ENCODE data around the gene SH2D3C.
"Not testable (repeated sequence)": the region's sequence is repeated elsewhere in the genome, so short reads cannot be mapped to it uniquely, and the experiment has no call there.

SH2D3C gene

DNA sequence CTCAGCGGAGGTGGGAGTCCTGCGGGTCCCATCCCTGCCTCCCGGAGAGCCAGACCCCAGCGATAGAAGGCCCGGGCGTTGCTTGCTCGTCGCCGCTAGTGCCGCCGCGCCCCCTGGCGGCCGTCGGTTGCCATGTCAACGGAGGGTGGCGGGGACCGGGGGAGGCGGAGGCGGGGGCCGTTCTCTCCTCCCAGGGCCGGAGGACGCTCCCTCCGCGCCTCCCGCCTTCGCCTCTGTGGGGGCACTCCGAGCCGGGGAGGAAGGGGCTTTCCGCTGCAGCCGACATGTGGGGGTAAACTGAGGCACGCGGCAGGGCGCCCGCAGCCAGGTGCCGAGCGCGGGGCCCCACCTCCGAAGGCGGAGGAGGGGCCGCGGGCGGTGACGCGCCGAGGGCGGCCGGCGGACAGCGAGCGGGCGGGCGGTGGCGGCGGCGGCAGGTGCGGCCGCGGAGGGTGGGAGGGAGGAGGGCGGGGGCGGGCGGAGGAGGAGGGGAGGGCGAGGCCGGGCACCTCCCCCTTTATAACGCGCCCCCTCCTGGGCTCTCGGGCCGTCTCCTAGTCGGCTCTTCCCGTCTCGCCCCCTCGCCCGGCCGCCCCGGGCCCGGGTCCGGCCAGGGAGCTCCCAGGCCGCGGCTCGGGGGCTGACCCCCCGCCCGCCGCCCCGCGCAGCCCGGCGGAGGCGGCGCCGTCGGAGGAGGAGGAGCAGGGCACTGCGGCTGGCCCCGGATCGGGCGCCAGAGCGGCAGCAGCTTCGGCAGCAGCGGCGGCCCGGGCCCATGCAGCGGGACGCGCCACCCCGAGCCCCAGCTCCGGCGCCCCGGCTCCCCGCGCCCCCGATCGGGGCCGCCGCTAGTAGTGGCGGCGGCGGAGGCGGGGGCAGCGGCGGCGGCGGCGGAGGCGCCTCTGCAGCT lies 6.8 kb upstream of the SH2D3C start:
- peak; percentile 93 for DNase-seq

DNA sequence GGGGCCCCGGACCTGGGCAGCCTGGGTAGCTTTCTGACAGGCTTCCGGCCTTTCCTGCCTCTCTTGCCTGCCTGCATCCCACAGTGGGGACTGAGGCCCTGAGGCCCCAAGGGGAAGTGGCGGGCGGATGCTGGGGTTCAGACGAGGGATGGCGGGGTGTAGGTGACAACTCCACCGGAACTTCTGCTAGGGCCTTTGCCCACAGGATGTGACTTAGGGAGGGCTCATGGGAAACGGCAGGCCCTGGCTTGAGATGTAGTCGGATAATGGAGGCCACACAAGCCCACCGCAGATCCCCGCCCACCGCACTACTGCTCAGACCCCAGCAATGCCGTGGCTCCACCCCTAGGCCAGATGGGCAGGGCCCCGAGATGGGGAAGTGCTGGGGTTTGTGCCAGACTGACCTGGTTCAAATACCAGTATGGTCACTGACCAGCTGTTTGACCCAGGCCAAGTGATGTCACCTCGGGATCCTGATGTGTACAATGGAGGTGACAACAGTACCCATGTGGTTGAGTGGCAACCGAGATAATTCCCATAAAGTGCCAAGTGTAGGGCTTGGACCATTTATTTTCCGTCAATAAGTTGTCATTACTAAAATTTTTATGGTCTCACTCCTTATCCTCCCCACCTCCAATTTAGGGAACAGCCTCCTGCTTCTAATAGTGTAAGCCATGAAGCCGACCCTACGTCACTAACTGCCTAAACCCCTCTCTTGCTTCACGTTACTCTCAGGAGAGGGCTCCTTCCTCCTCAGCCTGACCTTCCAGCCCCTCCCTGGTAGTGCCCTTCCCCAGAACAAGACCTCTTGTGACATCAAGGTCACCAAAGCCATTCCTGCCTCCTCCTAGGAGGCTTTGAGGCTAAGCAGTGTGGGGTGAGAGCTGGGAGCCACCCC lies 4.9 kb upstream of the SH2D3C start:
- DNase-seq, result peak; percentile 60

DNA sequence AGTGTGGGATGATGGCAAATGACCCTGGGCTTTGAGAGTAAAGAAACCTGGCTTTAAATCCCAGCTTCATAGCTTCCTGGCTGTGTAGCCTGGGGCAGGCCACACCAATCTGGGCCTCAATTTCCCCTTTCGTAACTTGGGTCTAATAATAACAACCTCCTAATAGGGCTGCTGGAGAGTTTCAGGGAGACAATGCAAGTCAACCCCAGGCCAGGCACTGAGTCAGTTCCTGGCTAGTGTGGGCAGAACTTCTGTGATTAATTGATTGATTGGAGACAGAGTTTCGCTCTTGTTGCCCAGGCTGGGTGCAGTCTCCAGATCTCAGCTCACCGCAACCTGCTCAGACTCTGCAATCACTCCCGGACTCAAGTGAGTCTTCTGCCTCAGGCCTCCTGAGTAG lies 3.3 kb upstream of the SH2D3C start:
- DNase-seq, result no peak

DNA sequence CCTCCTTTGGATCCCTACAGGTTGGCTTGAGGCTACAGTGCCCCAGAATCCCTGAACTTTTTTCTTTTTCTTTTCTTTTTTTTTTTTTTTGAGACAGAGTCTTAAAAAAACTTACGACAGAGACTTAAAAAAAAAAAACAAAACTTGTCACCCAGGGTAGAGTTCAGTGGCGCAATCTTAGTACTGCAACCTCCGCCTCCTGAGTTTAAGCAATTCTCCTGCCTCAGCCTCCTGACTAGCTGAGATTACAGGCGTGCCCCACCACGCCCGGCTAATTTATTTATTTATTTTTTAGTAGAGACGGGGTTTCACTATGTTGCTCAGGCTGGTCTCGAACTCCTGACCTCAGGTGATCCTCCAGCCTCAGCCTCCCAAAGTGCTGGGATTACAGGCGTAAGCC lies 2.4 kb upstream of the SH2D3C start:
- DNase-seq, result not testable (repeated sequence)

DNA sequence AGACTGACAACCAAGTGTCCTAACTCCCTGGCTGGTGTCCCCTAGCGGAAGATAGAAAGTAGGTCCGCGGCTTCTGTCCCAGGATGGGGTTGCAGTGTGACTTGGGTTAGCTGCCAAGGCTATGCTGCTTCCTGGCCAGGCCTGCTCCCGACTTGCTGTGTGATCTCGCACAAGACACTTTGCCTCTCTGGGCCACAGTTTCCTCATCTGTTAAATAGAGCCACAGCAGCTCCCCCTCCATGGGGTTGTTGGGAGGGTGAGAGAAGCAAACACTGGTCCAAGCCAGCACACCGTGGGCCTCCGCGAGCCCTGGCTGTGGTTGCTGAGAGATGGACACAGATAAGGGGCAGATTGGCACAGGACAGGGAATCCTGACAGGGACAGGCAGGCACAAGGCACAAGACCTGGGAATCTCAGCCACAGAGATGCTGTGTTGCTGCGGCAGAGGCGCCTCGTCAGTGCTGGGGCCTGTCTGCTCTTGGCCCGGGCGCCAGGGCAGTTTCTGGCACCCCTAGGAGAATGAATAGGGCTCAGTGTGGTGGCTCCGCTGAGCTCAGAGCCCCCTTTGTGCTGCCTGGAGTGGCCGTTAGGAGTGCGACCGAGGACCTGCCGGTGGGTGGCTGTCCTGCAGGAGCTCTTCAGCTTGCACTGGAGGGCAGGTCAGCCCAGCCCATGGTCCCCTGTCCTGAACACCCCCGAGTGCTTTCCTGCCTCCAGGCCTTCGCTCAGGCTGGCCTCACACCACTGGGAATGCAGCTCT lies 1.8 kb upstream of the SH2D3C start:
- DNase-seq, result no peak

DNA sequence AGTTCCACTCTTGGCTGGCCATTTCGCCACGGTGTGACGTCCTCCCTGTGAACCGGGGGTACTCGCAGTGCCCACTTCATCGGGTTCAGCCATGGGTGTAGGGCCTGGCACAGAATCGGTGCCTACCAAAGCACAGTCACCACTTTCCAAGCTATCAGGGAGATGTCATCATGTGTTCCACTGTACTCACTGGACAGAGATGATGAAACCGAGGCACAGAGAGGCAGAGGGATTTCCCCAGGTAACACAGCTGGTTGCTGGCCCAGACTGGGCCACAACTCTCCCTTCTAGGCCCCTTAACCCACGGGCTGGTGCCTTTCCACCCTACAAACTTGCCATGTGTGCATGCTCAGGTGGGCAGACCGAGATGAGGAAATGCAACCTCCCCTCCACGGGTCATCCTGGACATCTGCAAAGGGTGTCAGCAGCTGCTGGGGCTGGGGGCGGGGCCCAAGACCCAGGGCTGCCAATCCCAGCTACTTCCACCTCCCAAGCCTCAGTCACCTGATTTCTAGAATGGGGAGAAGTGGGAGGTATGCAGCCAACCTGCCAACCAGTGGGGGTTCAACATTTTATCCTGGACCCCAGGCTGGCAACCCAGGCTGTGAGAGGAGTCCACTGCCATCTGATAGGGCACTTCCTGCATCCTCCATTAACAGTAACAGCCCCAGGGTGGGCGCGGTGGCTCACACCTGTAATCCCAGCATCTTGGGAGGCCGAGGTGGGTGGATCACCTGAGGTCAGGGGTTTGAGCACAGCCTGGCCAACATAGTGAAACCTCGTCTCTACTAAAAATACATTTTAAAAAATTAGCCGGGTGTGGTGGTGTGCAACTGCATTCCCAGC lies 893 bp upstream of the SH2D3C start:
- no peak for DNase-seq

DNA sequence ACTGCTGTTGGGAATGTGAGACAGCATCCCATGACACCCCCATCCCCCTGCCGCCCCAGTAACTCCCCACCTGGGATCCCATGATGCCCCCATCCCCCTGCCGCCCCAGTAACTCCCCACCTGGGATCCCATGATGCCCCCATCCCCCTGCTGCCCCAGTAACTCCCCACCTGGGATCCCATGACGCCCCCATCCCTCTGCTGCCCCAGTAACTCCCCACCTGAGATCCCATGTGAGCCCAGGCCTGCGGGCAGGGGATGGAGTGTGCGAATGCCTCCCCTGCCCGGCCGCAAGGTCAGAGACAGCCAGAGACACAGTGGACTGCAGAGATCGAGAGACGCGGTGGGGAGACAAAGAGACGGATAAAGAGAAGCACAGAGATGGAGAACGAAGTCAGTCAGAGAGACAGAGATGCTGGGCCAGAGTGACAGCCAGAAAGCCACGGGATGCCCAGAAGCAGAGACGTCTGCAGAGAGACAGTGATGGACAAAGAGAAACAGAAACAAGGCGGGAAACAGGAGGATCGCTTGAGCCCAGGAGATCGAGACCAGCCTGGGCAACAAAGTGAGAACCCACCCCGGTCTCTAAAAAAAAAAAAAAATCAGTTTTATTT lies 992 bp downstream of the SH2D3C start:
- no peak for DNase-seq

DNA sequence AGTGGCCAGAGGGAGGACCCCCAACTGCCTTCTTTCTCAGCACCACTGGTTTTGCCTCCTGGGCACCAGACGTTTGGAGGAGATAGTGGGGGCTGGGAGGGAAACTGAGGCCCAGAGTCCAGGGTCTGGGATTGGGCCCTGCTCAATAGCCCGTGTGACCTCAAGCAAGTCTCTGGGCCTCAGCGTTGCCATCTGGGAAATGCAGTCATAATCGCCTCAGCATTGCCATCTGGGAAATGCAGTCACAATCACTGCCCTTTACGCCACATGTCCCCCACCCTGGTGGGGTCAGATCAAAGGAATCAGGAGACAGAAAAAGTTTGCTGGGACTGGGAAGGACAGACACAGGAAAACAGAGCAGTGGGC lies 1.6 kb downstream of the SH2D3C start:
- no peak for DNase-seq

DNA sequence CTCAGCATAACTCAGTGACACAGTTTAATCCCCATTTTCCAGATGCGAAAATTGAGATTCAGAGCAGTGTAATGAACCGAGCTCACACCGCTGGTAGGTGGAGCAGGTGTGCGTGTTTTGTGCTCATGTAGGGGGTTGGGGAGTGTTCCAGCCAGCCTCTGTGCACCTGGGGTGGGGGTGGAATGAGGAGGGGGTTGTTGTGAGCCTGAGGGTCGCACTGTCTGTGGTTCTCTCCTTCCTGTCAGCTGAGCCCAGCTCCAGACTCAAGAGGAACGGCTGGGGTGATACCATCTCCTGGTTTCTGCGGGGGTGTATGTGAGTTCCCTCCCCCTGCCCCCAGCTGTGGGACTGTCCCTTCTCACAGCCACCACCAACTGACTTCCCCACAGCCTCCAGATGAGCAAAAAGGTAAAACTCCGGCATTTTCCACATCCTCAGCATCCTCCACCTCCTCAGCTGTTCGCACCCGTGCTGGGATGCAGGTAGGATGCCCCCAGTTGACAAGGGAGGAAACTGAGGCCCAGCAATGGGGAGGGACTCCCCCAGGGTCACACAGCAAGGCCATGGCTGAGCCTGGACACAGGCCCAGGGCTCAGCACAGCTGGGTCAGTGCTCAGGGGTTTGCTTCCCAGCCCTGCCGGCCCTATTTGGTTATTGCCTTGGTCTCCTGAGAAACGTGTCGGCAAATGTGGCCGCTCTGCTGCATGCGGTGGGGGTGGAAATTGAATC lies 2.1 kb downstream of the SH2D3C start:
- DNase-seq, result no peak

DNA sequence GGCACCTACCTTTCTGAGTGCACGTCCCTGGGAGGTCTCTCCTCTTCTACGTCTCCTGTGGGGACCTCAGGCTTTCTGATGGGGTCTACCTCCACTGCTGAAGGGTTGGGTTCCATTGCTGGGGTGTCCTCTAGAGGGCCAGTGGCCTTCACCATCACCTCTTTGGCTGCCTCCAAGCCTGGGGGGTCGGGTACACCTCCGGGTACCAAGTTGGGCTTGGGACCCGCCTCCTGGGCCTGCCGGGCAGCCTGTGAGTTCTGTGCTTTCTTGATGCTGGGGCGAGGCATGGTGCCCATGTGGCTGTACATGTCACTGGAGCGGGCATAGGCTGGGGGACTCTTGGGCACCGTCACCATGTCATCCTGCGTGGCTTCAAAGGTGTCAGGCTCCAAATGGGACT lies 4.5 kb downstream of the SH2D3C start:
- no peak for DNase-seq

DNA sequence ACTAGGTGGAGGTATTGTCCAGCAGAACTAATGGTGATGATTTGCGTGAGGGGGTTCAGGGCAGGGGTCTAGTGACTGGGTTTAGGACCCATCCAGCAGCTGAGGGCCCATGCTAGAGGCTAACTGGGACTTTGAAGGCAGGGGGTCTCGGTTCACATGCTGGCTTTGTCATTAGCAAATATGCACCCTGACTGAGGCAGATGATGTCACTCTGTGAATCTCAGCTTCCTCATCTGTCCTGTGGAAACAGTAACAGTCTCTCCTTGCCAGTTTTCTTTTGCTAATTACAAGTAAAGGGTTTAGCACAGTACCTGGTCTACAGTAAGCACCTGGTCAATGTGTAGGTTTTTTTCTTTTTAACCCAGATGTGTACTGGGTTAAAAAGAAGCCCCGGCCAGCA lies 5.2 kb downstream of the SH2D3C start:
- DNase-seq, result no peak

DNA sequence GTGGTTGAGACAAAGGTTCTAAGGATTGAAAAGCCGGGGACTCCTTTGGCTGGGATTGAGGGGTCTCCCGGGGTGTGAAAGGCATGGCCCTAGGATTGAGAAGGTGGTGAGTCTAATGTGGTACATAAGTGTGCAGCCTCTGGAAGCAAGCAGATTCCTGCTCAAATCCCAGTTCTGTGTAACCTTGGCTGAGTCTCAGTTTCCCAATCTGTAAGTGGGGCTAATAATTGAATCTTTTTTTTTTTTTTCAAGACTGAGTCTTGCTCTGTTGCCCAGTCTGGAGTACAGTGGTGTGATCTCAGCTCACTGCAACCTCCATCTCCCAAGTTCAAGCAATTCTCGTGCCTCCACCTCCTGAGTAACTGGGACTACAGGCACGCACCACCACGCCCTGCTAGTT lies 5.9 kb downstream of the SH2D3C start:
- DNase-seq, result no peak

DNA sequence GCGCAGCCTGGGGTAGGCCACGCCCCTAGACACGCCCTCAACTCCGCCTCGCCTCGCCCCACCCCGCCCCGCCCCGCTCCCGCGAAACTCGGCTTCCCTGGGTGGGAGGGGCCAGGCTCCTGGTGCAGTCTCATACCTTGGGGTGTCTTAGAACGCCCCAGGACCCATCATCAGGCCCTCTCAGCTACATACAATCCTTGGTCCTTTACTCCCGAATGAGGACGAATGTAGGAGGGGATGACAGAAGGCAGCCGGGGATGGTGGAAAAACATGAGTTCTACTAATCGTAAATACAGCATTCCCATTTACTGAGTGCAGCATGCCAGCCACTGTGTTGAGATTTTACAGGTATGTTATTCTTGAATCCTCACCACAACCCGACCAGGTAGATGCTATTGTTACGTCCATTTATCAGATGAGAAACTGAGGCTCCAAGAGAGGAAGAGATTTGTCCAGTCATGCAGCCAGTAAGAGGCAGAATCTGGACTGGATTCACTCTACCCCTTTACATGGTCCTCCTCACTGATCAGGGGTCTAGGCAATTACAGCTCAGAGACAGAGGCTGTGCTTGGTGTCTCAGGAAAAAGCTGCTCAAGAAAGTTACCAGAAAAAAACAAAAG lies 6.8 kb downstream of the SH2D3C start:
- no peak for DNase-seq

DNA sequence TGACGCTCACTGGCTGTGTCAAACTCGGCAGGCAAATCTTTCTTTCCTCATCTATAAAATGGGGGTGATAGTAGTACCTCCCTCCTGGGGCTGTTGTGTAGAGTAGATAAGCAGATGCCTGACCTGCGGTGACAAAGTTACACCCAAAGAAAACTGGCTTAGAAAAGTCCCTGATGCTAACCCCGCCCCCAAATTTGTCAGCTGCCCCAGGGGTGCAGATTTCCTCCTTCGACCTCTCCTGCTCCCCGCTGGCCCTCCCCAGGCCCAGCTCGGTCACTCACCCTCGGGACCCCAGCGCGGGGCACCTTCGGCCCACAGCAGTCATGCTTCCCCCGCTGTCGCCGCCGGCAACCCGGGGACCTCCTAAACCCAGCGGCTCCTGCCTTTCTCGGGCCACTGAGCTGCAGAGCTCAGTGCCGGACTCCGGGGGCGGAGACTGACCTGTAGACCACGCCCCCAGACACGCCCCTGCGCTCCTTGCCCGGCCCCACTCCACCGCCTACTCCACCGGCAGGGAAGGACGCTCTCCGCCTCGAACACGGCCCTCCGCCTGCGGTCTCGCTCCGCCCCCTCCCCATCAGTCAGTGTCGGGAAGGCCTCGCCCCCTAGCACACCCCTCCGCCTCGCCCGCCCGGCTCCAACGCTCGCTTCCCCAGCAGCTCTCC lies 7.4 kb downstream of the SH2D3C start:
- DNase-seq, result peak; percentile 99

DNA sequence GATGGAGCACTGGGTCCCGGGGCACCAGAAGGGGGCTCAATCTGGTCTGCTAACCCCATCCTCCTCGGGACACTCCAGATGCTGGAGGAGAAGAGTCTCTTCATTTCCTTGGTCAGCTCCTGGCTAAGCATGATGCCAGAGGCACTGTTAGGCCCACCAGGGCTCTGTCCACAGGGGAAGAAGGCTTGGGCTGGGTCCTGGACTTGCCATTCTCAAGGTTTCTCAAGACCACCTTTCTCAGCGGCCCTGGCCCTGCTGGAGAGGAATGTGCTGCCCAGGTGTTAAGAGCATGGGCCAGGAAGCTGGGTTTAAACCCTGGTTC lies 7.9 kb downstream of the SH2D3C start:
- no peak for DNase-seq

DNA sequence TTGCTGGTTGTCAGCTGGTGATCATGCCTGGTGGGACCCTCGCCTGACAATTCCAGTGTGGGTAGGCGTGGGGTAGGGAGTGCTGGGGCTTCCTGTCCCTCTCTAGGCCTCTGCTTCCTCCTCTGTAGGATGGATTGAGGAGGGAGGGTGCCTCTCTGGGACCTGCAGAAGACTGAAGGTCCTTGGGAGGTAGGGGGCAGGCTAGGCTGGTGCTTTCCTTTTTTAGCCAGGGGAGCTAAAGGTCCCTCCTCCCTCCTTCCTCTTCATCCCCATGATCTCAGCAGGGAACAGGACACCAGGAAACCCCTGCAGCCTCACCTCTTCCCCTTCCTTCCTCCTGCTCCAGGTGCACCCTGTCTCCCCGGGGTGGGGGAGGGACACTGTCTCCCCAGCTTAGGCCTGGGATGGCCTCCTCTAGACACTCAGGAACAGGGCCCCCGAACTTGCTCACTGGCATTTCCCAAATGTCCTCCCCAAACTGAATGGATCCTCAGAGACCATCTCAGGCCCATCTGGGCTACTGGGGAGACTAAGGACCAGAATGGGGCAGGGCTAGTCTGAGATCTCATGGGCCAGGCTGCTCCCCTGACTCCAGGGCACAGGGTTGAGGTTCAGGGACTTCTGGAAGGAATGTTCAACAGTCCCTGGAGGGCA lies 8.4 kb downstream of the SH2D3C start:
- no peak for DNase-seq

DNA sequence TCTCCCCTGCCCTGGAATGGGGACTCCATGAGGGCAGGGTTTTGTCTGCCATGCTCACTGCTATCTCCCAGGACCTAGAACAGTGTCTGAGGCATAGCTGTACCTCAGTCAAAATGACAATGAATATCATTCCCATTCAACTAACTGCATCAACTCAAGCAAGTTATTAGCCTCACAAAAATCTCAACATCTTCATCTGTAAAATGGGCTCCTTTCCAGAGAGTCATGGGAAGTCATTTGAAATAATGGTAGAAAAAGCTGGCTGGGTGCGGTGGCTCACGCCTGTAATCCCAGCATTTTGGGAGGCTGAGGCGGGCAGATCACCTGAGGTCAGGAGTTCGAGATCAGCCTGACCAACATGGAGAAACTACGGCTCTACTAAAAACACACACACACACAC lies 9.4 kb downstream of the SH2D3C start:
- no peak for DNase-seq

DNA sequence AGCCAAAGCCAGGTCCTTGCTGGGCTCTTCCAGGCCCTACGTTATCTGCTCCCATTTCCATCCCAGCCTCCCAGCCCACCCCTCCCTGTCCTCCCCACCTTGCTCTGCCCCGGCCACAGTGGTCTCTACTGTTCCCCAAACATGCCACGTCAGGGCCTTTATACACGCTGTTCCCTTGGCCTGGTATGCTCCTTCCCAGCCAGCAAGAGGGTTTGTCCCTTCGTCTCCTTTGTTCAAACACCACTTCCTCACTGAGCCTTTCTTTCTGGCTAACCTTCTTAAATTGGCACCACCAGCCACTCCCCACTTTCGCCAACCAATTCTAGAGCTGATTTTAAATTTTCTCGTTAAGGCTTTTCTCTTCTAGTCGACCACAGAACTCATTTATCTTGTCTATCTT lies 9.8 kb downstream of the SH2D3C start:
- no peak for DNase-seq

DNA sequence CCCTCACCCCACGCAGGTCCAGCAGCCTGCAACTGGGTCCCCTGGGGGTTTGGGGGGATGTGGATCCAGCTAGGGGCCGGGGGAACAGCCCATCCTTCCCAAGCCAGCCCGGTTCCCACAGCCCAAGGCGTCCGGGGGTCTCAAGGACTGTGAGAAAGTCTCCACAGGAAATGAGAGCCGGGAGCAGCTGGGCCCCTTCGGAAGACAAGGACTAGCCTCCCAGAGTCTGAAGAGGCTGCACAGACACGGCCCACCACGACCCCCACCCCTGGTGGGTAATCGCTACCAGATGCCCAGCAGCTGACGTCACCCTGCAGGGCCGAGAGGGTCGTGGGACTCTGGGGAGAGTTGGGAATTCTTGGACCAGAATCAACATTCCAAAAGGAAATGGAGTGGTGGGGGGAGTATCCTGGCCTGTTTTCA lies 10.5 kb downstream of the SH2D3C start:
- DNase-seq, result peak; percentile 66

DNA sequence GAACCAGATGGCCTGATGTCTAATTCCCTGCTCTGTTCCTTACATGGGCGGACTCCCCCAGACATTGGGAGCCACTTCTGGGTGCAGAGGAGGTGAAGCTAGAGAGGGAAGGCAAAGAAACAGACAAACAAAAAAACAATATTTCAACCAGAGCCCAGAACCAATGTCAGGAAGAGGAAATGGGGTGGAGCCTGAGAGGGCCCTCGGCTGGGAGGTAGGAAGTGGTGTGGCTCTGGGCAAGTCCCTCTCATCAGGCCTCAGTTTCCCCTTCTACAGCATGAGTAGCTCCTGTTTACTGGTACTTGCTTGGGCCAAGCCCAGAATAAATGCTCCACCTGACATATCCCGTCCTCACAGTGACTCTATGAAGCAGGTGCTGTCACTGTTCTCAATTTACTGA lies 11.1 kb downstream of the SH2D3C start:
- DNase-seq, result no peak
